HUES6 (cell line): Measurements from ENCODE around the gene PARP12.

ENCODE experiments used
- H3K27ac ChIP-seq: 2 replicates; pipeline ENCODE4 v1.7.0; 2013; ENCODE audit warnings: low read depth, mild to moderate bottlenecking, low read length, inconsistent platforms
- H3K27me3 ChIP-seq: 2 replicates; pipeline ENCODE4 v1.6.1; 2013; ENCODE audit warnings: low read length; ENCODE audit not compliant: control insufficient read depth, insufficient read depth
- H3K36me3 ChIP-seq: 2 replicates; pipeline ENCODE4 v1.6.1; 2013; ENCODE audit warnings: low read length; ENCODE audit not compliant: control insufficient read depth, insufficient read depth
- H3K4me1 ChIP-seq: 2 replicates; pipeline ENCODE4 v1.6.1; 2013; ENCODE audit warnings: low read length; ENCODE audit not compliant: control insufficient read depth, insufficient read depth
- H3K4me3 ChIP-seq: 2 replicates; pipeline ENCODE4 v1.5.1; 2013; ENCODE audit warnings: low read depth, low read length
- H3K9ac ChIP-seq: one replicate; pipeline ENCODE4 v1.6.1; 2013; ENCODE audit warnings: mild to moderate bottlenecking, low read length
- H3K9me3 ChIP-seq: 2 replicates; pipeline ENCODE4 v1.6.1; 2013; ENCODE audit warnings: low read depth, low read length; ENCODE audit not compliant: control insufficient read depth, insufficient read depth

PARP12 gene

GRCh38 chr7:140023728-140024127 is 39.0 kb downstream of the PARP12 start:
- Histone ChIP-seq H3K27ac (no peak overlapping the region), H3K9ac (no peak overlapping the region), H3K36me3 (no peaks in the 10 kb centered on the region; the same call in 1 of the 2 replicates), H3K4me1 (no peaks in the 10 kb centered on the region), H3K9me3 (no peaks in the 10 kb centered on the region), H3K27me3 (no peaks in the 10 kb centered on the region), H3K4me3 (no peak overlapping the region)

- H3K4me1 ChIP-seq = no peaks in the 10 kb centered on the region
- no peak overlapping the region for H3K27ac ChIP-seq
- H3K36me3 ChIP-seq = no peaks in the 10 kb centered on the region; the same call in 1 of the 2 replicates
- H3K9me3 ChIP-seq = no peaks in the 10 kb centered on the region
- H3K4me3 ChIP-seq = no peak overlapping the region
- H3K27me3 ChIP-seq = no peaks in the 10 kb centered on the region
- no peak overlapping the region for H3K9ac ChIP-seq
These were observed 40.1 kb downstream of the PARP12 start for GRCh38 chr7:140022582-140023211.

- Histone ChIP-seq H3K9ac (no peak overlapping the region), H3K27me3 (no peaks in the 10 kb centered on the region)
These were observed 41.1 kb downstream of the PARP12 start for GRCh38 chr7:140021603-140022002.

GRCh38 chr7:140019606-140020005 is 43.1 kb downstream of the PARP12 start:
- no peak overlapping the region for H3K27ac ChIP-seq
- no peaks in the 10 kb centered on the region for H3K4me1 ChIP-seq
- no peak overlapping the region for H3K9ac ChIP-seq
- no peaks in the 10 kb centered on the region for H3K36me3 ChIP-seq
- H3K9me3 ChIP-seq = no peaks in the 10 kb centered on the region
- no peak overlapping the region for H3K4me3 ChIP-seq
- no peaks in the 10 kb centered on the region for H3K27me3 ChIP-seq

More at GRCh38 chr7:140021603-140022002, 41.1 kb downstream of the PARP12 start:
- H3K27ac ChIP-seq = no peak overlapping the region
- H3K36me3 ChIP-seq = no peaks in the 10 kb centered on the region; the same call in 1 of the 2 replicates
- H3K4me1 ChIP-seq = no peaks in the 10 kb centered on the region
- no peaks in the 10 kb centered on the region for H3K9me3 ChIP-seq
- no peak overlapping the region for H3K4me3 ChIP-seq

- no peak overlapping the region for H3K4me3 ChIP-seq
- H3K9me3 ChIP-seq = no peaks in the 10 kb centered on the region
- H3K9ac ChIP-seq = no peak overlapping the region
- no peaks in the 10 kb centered on the region for H3K36me3 ChIP-seq
- H3K27ac ChIP-seq = no peak overlapping the region
- no peaks in the 10 kb centered on the region for H3K4me1 ChIP-seq
- no peaks in the 10 kb centered on the region for H3K27me3 ChIP-seq
These were observed 43.6 kb downstream of the PARP12 start for GRCh38 chr7:140019172-140019571.

GRCh38 chr7:140018125-140019043 is 44.4 kb downstream of the PARP12 start:
- Histone ChIP-seq H3K27ac (no peak overlapping the region), H3K9ac (no peak overlapping the region), H3K27me3 (no peaks in the 10 kb centered on the region), H3K4me1 (no peaks in the 10 kb centered on the region), H3K9me3 (no peaks in the 10 kb centered on the region), H3K4me3 (no peak overlapping the region), H3K36me3 (no peaks in the 10 kb centered on the region)

- Histone ChIP-seq H3K27ac (no peak overlapping the region), H3K9me3 (no peaks in the 10 kb centered on the region), H3K4me3 (no peak overlapping the region), H3K36me3 (no peaks in the 10 kb centered on the region), H3K27me3 (no peaks in the 10 kb centered on the region), H3K4me1 (no peaks in the 10 kb centered on the region), H3K9ac (no peak overlapping the region)
These were observed 45.2 kb downstream of the PARP12 start for GRCh38 chr7:140017543-140017942.

GRCh38 chr7:140017034-140017433 is 45.7 kb downstream of the PARP12 start:
- Histone ChIP-seq H3K27me3 (no peaks in the 10 kb centered on the region), H3K9ac (no peak overlapping the region), H3K4me1 (peaks cover 2% of the 10 kb centered on the region; the same call in 1 of the 2 replicates), H3K9me3 (no peaks in the 10 kb centered on the region), H3K4me3 (no peak overlapping the region), H3K36me3 (no peaks in the 10 kb centered on the region), H3K27ac (no peak overlapping the region)

GRCh38 chr7:140016540-140016939 is 46.2 kb downstream of the PARP12 start:
- Histone ChIP-seq H3K27me3 (no peaks in the 10 kb centered on the region), H3K9me3 (no peaks in the 10 kb centered on the region), H3K4me3 (no peak overlapping the region)

GRCh38 chr7:140015471-140015970 is 47.2 kb downstream of the PARP12 start:
- Histone ChIP-seq H3K27me3 (no peaks in the 10 kb centered on the region), H3K36me3 (no peaks in the 10 kb centered on the region)

More at GRCh38 chr7:140016540-140016939, 46.2 kb downstream of the PARP12 start:
- Histone ChIP-seq H3K4me1 (peaks cover 4% of the 10 kb centered on the region; the same call in 1 of the 2 replicates), H3K27ac (no peak overlapping the region), H3K36me3 (no peaks in the 10 kb centered on the region), H3K9ac (no peak overlapping the region)

GRCh38 chr7:140014123-140014522 is 48.6 kb downstream of the PARP12 start:
- H3K9ac ChIP-seq = no peak overlapping the region
- no peaks in the 10 kb centered on the region for H3K36me3 ChIP-seq
- H3K27ac ChIP-seq = no peak overlapping the region
- H3K9me3 ChIP-seq = no peaks in the 10 kb centered on the region
- no peak overlapping the region for H3K4me3 ChIP-seq
- H3K27me3 ChIP-seq = no peaks in the 10 kb centered on the region
- peaks cover 9% of the 10 kb centered on the region; the same call in 1 of the 2 replicates for H3K4me1 ChIP-seq

More at GRCh38 chr7:140015471-140015970, 47.2 kb downstream of the PARP12 start:
- no peak overlapping the region for H3K27ac ChIP-seq
- H3K4me1 ChIP-seq = peaks cover 6% of the 10 kb centered on the region; the same call in 1 of the 2 replicates
- no peak overlapping the region for H3K9ac ChIP-seq
- H3K4me3 ChIP-seq = no peak overlapping the region
- no peaks in the 10 kb centered on the region for H3K9me3 ChIP-seq
